AG10803 (cell line): ENCODE measurements around the gene MYO7B.

Experiments
- DNase-seq: peaks from one replicate; pipeline ENCODE4 v3.0.0; 2010; ENCODE audit warnings: low read depth
- H3K4me3 ChIP-seq: 2 replicates; pipeline ENCODE4 v1.5.1; 2011; ENCODE audit warnings: mild to moderate bottlenecking, low read length, control low read depth
- TF ChIP-seq, protein P1 (sequence below): conservative IDR thresholded peaks from 2 replicates; pipeline ENCODE4 v1.5.1; 2011; ENCODE audit warnings: mild to moderate bottlenecking, low read length, control low read depth, inconsistent platforms

Gene MYO7B

DNA sequence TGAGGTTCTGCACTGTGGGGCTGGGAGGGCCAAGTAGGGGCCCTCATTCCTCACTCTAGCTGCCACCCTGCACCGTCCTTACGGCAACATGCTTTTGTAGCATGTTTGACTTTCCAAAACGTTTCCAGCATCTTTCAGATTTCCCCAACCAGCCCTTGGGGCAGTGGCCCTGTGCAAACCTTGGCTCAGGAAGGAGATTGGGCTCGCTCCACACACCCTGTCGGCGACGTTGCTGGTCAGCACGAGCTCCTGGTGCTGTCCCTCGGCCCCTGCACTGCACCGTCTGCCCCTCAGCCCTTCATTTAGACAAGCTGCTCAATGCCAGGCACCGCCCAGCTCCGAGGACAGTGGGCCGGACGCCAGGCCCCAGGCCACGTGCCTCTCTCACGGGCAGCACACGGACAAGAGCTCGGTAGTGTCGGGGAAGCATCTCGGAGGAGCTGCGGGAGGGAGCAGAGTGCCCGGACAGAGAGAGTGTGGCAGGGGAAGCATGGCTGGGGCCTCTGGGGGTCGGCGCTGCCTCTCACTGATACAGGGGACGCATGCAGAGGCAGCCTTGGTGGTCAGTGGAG lies 117.4 kb downstream of the MYO7B start:
- no peak for DNase-seq
- TF ChIP-seq, protein P1, sequence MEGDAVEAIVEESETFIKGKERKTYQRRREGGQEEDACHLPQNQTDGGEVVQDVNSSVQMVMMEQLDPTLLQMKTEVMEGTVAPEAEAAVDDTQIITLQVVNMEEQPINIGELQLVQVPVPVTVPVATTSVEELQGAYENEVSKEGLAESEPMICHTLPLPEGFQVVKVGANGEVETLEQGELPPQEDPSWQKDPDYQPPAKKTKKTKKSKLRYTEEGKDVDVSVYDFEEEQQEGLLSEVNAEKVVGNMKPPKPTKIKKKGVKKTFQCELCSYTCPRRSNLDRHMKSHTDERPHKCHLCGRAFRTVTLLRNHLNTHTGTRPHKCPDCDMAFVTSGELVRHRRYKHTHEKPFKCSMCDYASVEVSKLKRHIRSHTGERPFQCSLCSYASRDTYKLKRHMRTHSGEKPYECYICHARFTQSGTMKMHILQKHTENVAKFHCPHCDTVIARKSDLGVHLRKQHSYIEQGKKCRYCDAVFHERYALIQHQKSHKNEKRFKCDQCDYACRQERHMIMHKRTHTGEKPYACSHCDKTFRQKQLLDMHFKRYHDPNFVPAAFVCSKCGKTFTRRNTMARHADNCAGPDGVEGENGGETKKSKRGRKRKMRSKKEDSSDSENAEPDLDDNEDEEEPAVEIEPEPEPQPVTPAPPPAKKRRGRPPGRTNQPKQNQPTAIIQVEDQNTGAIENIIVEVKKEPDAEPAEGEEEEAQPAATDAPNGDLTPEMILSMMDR: no peak
- H3K4me3 ChIP-seq: no peak overlapping the region

DNA sequence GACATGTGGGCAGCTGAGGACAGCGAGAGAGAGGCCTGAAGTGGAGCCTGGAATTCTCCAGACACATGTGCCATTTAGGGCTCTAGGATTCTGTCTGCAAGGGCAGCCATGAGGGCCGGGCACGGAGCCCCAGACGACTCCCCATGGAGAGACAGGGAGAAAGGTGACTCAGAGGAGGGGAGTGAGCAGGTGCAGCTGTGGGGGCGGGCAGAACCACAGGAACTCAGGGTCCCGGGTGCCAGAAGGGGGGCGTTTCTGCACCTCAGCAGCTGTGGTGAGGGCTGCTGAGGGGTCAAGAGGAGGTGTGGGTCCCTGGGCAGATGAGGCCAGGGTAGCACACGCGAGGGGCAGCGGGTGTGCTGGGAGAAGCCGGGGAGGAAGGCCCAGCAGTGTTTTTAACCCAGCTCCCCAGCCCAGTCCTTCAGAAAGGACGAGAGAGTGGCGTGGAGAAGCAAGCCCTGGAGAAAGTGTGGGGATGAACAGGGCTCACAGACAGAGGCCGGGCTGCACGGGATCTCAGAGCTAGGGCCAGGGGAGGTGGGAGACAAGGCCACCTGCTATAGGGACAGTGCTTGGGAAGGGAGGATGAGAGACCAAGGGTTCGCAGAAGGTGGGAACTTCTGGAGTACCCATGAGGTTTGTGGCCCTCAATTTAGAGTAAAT lies 118.1 kb downstream of the MYO7B start:
- no peak for DNase-seq
- TF ChIP-seq, protein P1: no peak
- no peak overlapping the region for H3K4me3 ChIP-seq

DNA sequence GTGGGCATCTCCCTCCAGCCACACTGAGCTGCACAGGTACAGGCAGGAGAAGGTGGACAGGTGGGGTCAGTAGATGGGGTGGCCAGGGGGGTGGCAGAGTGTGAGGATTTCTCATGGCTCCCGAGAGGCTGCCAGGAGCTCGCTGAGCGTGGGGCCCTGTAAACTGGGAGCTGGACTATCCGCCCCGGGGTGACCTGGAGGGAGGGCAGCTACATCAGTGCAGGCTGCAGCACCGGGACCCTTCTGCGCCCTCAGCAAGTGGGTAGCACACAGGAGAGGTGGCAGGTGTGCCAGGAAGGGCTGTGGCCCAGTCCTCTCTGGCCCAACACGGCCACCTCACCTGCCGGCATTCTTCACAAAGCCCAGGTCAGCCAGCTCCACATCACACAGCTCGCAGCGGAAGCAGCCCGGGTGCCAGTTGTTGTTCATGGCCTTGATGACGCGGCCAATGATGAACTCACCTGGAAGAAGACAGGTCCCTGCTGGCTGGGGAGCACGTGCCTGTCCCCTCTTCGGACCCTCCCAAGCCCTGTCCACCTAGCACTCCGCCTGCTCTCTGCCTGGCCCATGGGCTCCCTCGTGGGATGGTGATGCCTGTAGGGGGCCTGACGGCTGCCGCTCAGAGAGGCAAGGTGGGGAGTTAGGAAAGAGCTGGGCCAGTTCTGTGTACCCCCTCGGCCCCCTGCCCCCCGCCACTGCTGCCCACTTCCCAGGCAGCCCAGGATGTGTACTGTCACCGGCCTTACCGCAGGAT lies 118.8 kb downstream of the MYO7B start:
- TF ChIP-seq, protein P1: no peak
- DNase-seq: no peak
- no peak overlapping the region for H3K4me3 ChIP-seq

DNA sequence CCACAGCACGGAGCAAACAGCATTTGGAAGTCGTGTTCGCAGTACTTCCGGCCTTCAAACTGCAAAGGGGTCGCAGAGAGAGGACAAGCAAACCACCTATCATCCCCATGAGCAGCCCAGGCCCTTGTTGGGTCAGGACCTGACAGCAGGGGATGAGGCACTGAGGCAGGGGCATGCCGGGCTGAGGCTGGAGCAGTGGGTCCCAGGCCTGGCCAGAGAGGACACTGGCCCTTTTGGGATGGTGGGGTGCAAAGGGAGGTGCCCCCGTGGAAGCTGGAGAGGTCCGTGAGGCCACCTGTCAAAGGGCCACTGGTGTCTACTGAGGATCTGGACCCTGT lies 119.3 kb downstream of the MYO7B start:
- DNase-seq: no peak
- H3K4me3 ChIP-seq: no peak overlapping the region
- TF ChIP-seq, protein P1: no peak

DNA sequence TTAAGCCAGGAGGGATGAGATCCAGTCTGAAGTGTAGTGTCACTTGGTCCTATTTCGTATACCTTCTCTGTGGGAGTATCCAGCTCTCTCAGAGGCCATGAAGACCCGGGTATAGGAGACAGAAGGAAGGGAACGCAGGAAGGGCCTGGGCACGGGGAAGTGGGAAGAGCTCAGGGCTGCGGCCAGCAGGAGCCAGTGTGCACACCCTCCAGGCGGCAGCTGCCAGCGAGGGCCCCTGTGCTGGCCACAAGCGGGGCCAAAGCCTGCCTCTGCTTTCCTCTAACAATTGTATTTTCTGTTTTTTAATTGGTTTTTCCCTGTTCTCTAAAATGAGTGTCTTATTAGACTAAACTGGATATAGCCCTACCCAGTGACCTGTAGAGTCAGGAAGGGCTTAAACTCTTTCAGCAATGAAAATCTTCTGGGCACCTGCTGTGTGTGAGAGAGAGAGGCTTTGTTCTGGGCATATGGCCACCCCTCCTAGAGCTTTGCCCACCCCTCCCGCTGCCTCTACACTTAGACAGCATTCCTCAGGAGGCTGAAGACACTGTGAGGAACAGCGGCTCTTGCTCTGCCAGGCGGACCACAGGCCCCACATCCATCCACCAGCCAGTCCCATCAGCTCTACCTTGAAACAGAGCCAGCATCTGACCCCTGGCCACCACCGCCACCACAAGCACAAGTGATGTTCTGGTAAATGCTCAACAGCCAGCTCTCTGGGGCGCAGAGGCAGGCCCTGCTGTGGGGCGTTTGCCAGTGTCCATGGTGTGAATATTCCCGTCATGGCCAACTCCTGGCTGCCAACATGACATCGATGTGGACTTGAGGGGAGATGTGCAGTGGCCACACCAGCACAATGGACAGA lies 120.0 kb downstream of the MYO7B start:
- H3K4me3 ChIP-seq: no peak overlapping the region
- TF ChIP-seq, protein P1: no peak
- no peak for DNase-seq

DNA sequence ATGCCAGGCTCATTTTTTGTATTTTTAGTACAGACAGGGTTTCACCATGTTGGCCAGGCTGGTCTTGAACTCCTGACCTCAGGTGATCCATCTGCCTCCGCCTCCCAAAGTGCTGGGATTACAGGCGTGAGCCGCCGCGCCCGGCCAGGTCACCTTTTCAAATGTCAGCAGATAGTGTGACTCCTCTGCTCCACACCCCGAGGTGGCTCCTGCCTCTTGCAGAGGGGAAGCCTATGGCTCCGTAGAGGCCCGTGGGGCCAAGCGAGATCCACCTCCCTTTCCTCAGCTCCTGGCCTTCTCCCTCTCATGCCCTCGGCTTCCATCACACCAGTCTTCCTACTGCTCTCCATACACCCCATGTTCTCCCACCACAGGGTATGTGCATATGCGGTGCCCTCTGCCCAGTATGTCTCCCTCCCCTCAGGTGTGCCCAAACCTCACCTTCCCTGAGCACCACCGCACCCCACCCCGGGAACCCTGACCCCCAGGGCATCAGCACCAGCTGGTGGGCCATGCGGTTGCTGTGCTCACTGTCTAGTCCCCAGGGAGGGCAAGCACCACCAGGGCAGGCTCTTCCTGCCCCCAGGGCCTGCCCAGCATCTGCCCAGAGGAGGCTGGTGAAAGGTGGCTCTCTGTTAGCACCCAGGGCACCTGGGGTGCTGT lies 121.2 kb downstream of the MYO7B start:
- TF ChIP-seq, protein P1: no peak
- no peak overlapping the region for H3K4me3 ChIP-seq
- no peak for DNase-seq
